HepG2 (cell line): ENCODE measurements around the gene FOXRED2. TPM values are rescaled to one million over a fixed set of nuclear protein-coding genes. Genes with fewer than 3 reads are reported as not detected.

Source experiments
- CEBPB ChIP-seq: IDR thresholded peaks from 2 replicates; pipeline ENCODE4 v1.6.1; 2011; ENCODE audit warnings: low read depth, low read length, improper control_type of control experiment, borderline replicate concordance
- GATAD1 ChIP-seq: IDR thresholded peaks from 2 replicates; pipeline ENCODE4 v1.6.1; 2016; ENCODE audit warnings: missing genetic modification reagents, missing compliant biosample characterization
- KAT7 ChIP-seq: IDR thresholded peaks from 2 replicates; pipeline ENCODE4 v1.6.1; 2018; ENCODE audit warnings: borderline replicate concordance, missing compliant biosample characterization
- MAFF ChIP-seq: IDR thresholded peaks from 2 replicates; pipeline ENCODE4 v1.6.1; 2011; ENCODE audit warnings: low read depth, low read length, improper control_type of control experiment
- PHF21A ChIP-seq: sonication (generic); formaldehyde crosslinking; IDR thresholded peaks from 2 replicates; pipeline ENCODE4 v1.5.0; 2020; ENCODE audit warnings: mild to moderate bottlenecking, missing genetic modification reagents
- SRSF1 ChIP-seq: fragments of 200-400 bp; formaldehyde crosslinking; optimal IDR thresholded peaks from 2 replicates; pipeline ENCODE3; 2017; ENCODE audit warnings: mild to moderate bottlenecking, low read depth, low read length, moderate library complexity
- ZBTB20 ChIP-seq: sonication (generic); formaldehyde crosslinking; IDR thresholded peaks from 2 replicates; pipeline ENCODE4 v1.8.1; 2023; ENCODE audit warnings: missing genetic modification reagents, low read depth, mild to moderate bottlenecking, borderline replicate concordance
- ZBTB8A ChIP-seq: sonication (generic); formaldehyde crosslinking; IDR thresholded peaks from 2 replicates; pipeline ENCODE4 v1.4.0; 2020; ENCODE audit warnings: mild to moderate bottlenecking, low read depth, missing genetic modification reagents, borderline replicate concordance
- ZKSCAN5 ChIP-seq: sonication (generic); formaldehyde crosslinking; IDR thresholded peaks from 2 replicates; pipeline ENCODE4 v1.5.1; 2020; ENCODE audit warnings: mild to moderate bottlenecking, missing genetic modification reagents
- ZMYM4 ChIP-seq: sonication (generic); formaldehyde crosslinking; IDR thresholded peaks from 2 replicates; pipeline ENCODE4 v1.8.1; 2023; ENCODE audit warnings: mild to moderate bottlenecking, missing genetic modification reagents
- ZNF629 ChIP-seq: sonication (generic); formaldehyde crosslinking; conservative IDR thresholded peaks from 2 replicates; pipeline ENCODE4 v1.5.0; 2020; ENCODE audit warnings: missing genetic modification reagents
- ZNF83 ChIP-seq: sonication (generic); formaldehyde crosslinking; IDR thresholded peaks from 2 replicates; pipeline ENCODE4 v1.4.0; 2020; ENCODE audit warnings: missing genetic modification reagents, mild to moderate bottlenecking, borderline replicate concordance
- ZNF891 ChIP-seq: sonication (generic); formaldehyde crosslinking; IDR thresholded peaks from 2 replicates; pipeline ENCODE4 v1.5.0; 2020; ENCODE audit warnings: mild to moderate bottlenecking, missing genetic modification reagents
- ZSCAN20 ChIP-seq: sonication (generic); formaldehyde crosslinking; IDR thresholded peaks from 2 replicates; pipeline ENCODE4 v1.4.0; 2020; ENCODE audit warnings: missing genetic modification reagents, mild to moderate bottlenecking, borderline replicate concordance
- polyA plus RNA-seq, 8 experiments: library from polyadenylated mRNA; depleted of rRNA in 3 of 8; stranded (reverse) in 7 of 8; unstranded in 1 of 8; fragments of >200 nt; fragmentation: Illumina TruSeq in 4 of 8; extraction: Trizol in 4 of 8; gene quantifications; 2 replicates each; pipeline versions ENCODE4 v1.2.1 to v1.2.3, GENCODE V29; 2011 to 2016; ENCODE audit warnings: low read depth in 4 of 8, missing spikeins in 1 of 8, mixed read lengths in 1 of 8; ENCODE audit not compliant: insufficient read depth in 1 of 8
- total RNA-seq, 5 experiments: library from RNA; depleted of rRNA; stranded (reverse); fragments of >200 nt; fragmentation: Illumina TruSeq; extraction: Trizol; gene quantifications; 2 replicates each; pipeline ENCODE4 v1.2.3, GENCODE V29; 2016; ENCODE audit warnings: low read depth in 1 of 5
- TF ChIP-seq, protein P1 (sequence below): sonication (generic); formaldehyde crosslinking; IDR thresholded peaks from 2 replicates; pipeline ENCODE4 v1.4.0; 2020; ENCODE audit warnings: missing genetic modification reagents
- TF ChIP-seq, protein P2 (sequence below): sonication (generic); formaldehyde crosslinking; IDR thresholded peaks from 2 replicates; pipeline ENCODE4 v1.8.0; 2022; ENCODE audit warnings: low read depth, missing genetic modification reagents
- TF ChIP-seq, protein P3 (sequence below): sonication (generic); formaldehyde crosslinking; IDR thresholded peaks from 2 replicates; pipeline ENCODE4 v1.9.0; 2022; ENCODE audit warnings: low read depth, missing genetic modification reagents

Gene FOXRED2
- total and polyA plus RNA-seq, 2 of the 13 experiments (the other 11 are each of a cell fraction or from before 2014, with no cell fraction given), result 9.3 to 28.1 TPM

DNA sequence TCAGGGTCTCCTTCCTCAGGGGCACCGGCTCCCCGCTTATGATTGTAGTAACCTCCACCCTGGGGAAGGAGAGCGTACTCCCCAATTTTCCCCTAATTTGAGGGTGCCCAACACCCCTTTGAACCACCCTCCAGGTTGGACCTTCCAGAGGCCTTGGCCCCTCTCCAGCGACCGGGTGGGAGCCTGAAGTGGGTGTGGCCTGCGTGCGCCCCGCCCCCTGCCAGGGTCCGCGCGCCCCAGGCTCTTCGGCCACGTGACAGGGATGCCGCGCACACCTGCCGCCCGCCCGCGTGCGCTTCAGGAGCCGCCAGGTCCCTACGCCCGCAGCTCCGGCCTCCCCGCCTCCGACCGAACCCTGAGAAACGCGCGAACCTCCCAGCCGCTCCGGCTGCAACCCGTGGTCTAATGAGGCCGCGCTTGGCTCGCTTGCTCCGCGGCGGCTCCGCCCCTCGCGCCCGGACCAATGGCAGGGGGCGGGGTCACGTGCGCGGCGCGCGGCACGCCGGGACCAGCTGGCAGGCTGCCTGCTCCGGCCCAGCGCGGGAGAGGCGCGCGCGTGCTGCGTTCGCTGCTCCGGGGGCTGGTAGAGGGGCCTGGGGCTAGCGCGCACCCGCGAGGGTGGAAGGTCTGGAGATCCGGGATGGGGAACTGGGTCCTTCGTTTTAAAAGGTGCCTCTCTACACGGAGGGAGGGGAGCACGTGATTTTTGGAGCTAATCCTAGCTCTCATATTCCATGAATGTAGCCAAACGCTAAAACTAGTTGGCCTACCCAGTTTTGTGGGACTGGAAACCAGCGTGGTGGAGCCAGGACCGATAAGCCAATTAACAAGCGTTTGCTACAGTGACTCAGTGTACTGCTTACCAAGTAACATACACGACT is at the start of gene FOXRED2 (continued):
- TF ChIP-seq ZMYM4 (CRISPR knock-in tag), result peak; percentile 95
- peak; percentile 98 for TF ChIP-seq ZNF891 (CRISPR knock-in tag)
- TF ChIP-seq, protein P1, sequence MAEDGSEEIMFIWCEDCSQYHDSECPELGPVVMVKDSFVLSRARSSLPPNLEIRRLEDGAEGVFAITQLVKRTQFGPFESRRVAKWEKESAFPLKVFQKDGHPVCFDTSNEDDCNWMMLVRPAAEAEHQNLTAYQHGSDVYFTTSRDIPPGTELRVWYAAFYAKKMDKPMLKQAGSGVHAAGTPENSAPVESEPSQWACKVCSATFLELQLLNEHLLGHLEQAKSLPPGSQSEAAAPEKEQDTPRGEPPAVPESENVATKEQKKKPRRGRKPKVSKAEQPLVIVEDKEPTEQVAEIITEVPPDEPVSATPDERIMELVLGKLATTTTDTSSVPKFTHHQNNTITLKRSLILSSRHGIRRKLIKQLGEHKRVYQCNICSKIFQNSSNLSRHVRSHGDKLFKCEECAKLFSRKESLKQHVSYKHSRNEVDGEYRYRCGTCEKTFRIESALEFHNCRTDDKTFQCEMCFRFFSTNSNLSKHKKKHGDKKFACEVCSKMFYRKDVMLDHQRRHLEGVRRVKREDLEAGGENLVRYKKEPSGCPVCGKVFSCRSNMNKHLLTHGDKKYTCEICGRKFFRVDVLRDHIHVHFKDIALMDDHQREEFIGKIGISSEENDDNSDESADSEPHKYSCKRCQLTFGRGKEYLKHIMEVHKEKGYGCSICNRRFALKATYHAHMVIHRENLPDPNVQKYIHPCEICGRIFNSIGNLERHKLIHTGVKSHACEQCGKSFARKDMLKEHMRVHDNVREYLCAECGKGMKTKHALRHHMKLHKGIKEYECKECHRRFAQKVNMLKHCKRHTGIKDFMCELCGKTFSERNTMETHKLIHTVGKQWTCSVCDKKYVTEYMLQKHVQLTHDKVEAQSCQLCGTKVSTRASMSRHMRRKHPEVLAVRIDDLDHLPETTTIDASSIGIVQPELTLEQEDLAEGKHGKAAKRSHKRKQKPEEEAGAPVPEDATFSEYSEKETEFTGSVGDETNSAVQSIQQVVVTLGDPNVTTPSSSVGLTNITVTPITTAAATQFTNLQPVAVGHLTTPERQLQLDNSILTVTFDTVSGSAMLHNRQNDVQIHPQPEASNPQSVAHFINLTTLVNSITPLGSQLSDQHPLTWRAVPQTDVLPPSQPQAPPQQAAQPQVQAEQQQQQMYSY (CRISPR knock-in tag), result peak; percentile 38; the same call in 1 of the 2 replicates
- 0 out of 2 replicates have a peak, but pooled peaks have one; percentile 26 for TF ChIP-seq ZNF629 (CRISPR knock-in tag)
- TF ChIP-seq ZNF83 (CRISPR knock-in tag), result peak; percentile 87
- peak; percentile 83 for TF ChIP-seq ZSCAN20 (CRISPR knock-in tag)
- peak; percentile 73 for TF ChIP-seq PHF21A
- TF ChIP-seq ZBTB8A (CRISPR knock-in tag), result no peak
- TF ChIP-seq KAT7 (CRISPR knock-in tag), result peak; percentile 73; the same call in 1 of the 2 replicates
- TF ChIP-seq, protein P2, sequence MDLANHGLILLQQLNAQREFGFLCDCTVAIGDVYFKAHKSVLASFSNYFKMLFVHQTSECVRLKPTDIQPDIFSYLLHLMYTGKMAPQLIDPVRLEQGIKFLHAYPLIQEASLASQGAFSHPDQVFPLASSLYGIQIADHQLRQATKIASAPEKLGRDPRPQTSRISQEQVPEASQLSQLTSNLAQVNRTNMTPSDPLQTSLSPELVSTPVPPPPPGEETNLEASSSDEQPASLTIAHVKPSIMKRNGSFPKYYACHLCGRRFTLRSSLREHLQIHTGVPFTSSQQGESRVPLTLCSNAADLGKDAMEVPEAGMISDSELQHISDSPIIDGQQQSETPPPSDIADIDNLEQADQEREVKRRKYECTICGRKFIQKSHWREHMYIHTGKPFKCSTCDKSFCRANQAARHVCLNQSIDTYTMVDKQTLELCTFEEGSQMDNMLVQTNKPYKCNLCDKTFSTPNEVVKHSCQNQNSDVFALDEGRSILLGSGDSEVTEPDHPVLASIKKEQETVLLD (CRISPR knock-in tag), result peak; percentile 92; the same call in 1 of the 2 replicates
- no peak for TF ChIP-seq MAFF
- TF ChIP-seq, protein P3, sequence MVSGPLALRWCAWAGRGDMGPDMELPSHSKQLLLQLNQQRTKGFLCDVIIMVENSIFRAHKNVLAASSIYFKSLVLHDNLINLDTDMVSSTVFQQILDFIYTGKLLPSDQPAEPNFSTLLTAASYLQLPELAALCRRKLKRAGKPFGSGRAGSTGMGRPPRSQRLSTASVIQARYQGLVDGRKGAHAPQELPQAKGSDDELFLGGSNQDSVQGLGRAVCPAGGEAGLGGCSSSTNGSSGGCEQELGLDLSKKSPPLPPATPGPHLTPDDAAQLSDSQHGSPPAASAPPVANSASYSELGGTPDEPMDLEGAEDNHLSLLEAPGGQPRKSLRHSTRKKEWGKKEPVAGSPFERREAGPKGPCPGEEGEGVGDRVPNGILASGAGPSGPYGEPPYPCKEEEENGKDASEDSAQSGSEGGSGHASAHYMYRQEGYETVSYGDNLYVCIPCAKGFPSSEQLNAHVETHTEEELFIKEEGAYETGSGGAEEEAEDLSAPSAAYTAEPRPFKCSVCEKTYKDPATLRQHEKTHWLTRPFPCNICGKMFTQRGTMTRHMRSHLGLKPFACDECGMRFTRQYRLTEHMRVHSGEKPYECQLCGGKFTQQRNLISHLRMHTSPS, result no peak
- TF ChIP-seq SRSF1, result peak; percentile 35
- TF ChIP-seq GATAD1, result peak; percentile 66
- TF ChIP-seq CEBPB, result no peak
- peak; percentile 64; the same call in 1 of the 2 replicates for TF ChIP-seq ZBTB20
- no peak for TF ChIP-seq ZKSCAN5 (CRISPR knock-in tag)
